Liver (tissue), 3 donors: ENCODE data around the gene OMP.

Experiments used
- CTCF ChIP-seq: fragments of 150-350 bp; IDR thresholded peaks from 2 replicates; pipeline ENCODE4 v1.5.1; 2017; ENCODE audit warnings: improper control_type of control experiment, low read depth, low read length; ENCODE audit not compliant: missing input control
- FOXA1 ChIP-seq: IDR thresholded peaks from 2 replicates; pipeline ENCODE4 v1.6.1; 2016; ENCODE audit warnings: antibody characterized with exemption
- MAX ChIP-seq: IDR thresholded peaks from 2 replicates; pipeline ENCODE4 v1.6.1; 2016; ENCODE audit warnings: antibody characterized with exemption
- RAD21 ChIP-seq, 2 donors: IDR thresholded peaks; 2 replicates each; pipeline ENCODE4 v1.6.1; 2016; ENCODE audit warnings: antibody characterized with exemption in 2 of 2, mild to moderate bottlenecking in 2 of 2
- REST ChIP-seq: IDR thresholded peaks from 2 replicates; pipeline ENCODE4 v1.6.1; 2016; ENCODE audit warnings: antibody characterized with exemption, mild to moderate bottlenecking
- RXRA ChIP-seq, 2 donors: IDR thresholded peaks; 2 replicates each; pipeline ENCODE4 v1.6.1; 2017 to 2018; ENCODE audit warnings: antibody characterized with exemption in 2 of 2, mild to moderate bottlenecking in 1 of 2
- TAF1 ChIP-seq: conservative IDR thresholded peaks from 2 replicates; pipeline ENCODE4 v1.6.1; 2016; ENCODE audit warnings: antibody characterized with exemption, mild to moderate bottlenecking
- donor health status: healthy.
- donor health status: healthy.

GRCh38 chr11:77074205-77074604, 28.4 kb upstream of the OMP start:
- no peak for TF ChIP-seq CTCF
- TF ChIP-seq RAD21 (IDR thresholded peaks at IDR 0.05): no peak
- TF ChIP-seq TAF1: no peak
- TF ChIP-seq FOXA1: no peak
- TF ChIP-seq MAX: no peak
- no peak for TF ChIP-seq REST
- TF ChIP-seq RXRA (IDR thresholded peaks at IDR 0.05): no peak
